HL-60 (cell line): ENCODE measurements around the gene GRM4.

Source experiments
- GABPA ChIP-seq: IDR thresholded peaks from 2 replicates; pipeline ENCODE4 v1.6.1; 2012; ENCODE audit warnings: low read depth
- POLR2AphosphoS5 ChIP-seq: IDR thresholded peaks from 2 replicates; pipeline ENCODE4 v1.6.1; 2012; ENCODE audit warnings: low read depth
- TF ChIP-seq, protein P1 (sequence below): IDR thresholded peaks from one replicate; pipeline ENCODE4 v1.5.1; 2011; ENCODE audit warnings: low read length, control low read depth, inconsistent platforms; ENCODE audit not compliant: insufficient read depth
- TF ChIP-seq, protein P2 (sequence below): IDR thresholded peaks from 2 replicates; pipeline ENCODE4 v1.6.1; 2012; ENCODE audit warnings: low read depth; ENCODE audit not compliant: insufficient replicate concordance

DNA sequence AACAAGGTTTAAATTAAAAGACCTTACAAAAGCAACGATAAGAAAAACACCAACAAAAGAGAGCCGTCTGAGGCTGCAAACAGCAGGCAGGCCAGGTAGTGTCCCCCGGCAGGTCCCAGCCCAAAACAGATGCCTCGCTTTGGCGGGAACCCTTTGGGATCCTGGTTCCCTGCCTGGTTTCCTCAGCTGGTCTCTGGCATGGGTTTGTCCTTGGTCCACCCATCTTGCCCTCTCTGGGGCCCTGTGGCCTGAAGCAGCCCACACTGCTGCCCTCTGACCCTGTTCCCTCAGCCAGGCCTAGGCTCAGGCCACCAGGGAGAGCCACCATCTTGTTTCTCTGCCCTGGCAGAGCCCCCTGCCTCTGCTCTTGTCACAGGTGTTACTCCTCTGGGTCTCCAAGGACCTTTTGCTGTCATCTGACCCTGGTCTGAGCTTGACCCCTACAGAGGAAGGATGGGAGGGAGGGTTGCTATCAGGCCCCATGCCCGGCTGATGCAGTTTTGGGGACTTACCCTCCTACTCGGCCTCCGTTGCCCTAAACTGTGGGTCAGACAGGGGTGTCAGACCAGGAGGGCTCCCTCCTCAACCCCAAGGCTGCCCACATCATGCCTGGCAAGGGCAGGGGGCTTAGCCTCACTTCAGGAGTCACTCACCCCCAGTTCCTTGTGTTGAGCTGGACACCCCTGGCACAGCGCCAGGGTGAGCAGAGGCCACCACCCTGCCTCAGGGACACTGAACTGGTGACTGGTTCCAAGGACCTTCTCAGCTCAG lies 30.6 kb upstream of the GRM4 start:
- TF ChIP-seq, protein P1, sequence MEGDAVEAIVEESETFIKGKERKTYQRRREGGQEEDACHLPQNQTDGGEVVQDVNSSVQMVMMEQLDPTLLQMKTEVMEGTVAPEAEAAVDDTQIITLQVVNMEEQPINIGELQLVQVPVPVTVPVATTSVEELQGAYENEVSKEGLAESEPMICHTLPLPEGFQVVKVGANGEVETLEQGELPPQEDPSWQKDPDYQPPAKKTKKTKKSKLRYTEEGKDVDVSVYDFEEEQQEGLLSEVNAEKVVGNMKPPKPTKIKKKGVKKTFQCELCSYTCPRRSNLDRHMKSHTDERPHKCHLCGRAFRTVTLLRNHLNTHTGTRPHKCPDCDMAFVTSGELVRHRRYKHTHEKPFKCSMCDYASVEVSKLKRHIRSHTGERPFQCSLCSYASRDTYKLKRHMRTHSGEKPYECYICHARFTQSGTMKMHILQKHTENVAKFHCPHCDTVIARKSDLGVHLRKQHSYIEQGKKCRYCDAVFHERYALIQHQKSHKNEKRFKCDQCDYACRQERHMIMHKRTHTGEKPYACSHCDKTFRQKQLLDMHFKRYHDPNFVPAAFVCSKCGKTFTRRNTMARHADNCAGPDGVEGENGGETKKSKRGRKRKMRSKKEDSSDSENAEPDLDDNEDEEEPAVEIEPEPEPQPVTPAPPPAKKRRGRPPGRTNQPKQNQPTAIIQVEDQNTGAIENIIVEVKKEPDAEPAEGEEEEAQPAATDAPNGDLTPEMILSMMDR = no peak
- TF ChIP-seq, protein P2, sequence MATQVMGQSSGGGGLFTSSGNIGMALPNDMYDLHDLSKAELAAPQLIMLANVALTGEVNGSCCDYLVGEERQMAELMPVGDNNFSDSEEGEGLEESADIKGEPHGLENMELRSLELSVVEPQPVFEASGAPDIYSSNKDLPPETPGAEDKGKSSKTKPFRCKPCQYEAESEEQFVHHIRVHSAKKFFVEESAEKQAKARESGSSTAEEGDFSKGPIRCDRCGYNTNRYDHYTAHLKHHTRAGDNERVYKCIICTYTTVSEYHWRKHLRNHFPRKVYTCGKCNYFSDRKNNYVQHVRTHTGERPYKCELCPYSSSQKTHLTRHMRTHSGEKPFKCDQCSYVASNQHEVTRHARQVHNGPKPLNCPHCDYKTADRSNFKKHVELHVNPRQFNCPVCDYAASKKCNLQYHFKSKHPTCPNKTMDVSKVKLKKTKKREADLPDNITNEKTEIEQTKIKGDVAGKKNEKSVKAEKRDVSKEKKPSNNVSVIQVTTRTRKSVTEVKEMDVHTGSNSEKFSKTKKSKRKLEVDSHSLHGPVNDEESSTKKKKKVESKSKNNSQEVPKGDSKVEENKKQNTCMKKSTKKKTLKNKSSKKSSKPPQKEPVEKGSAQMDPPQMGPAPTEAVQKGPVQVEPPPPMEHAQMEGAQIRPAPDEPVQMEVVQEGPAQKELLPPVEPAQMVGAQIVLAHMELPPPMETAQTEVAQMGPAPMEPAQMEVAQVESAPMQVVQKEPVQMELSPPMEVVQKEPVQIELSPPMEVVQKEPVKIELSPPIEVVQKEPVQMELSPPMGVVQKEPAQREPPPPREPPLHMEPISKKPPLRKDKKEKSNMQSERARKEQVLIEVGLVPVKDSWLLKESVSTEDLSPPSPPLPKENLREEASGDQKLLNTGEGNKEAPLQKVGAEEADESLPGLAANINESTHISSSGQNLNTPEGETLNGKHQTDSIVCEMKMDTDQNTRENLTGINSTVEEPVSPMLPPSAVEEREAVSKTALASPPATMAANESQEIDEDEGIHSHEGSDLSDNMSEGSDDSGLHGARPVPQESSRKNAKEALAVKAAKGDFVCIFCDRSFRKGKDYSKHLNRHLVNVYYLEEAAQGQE = no peak
- TF ChIP-seq POLR2AphosphoS5 (no peak), GABPA (no peak)
